GM12873 (cell line): Measurements from ENCODE around the gene BLOC1S3.

Source experiments
- CTCF ChIP-seq: IDR thresholded peaks from 2 replicates; pipeline ENCODE4 v1.5.1; 2012; ENCODE audit warnings: low read depth, mild to moderate bottlenecking, moderate library complexity, low read length, control low read depth; ENCODE audit not compliant: insufficient read depth; ENCODE audit errors: missing control alignments

BLOC1S3 gene

GRCh38 chr19:45187421-45188100 is 9.0 kb downstream of the BLOC1S3 start:
- TF ChIP-seq CTCF, result peak; percentile 80

- TF ChIP-seq CTCF, result no peak
These were observed 11.4 kb downstream of the BLOC1S3 start for GRCh38 chr19:45189971-45190370.

GRCh38 chr19:45191375-45191774 is 12.8 kb downstream of the BLOC1S3 start:
- no peak for TF ChIP-seq CTCF

- no peak for TF ChIP-seq CTCF
These were observed 17.2 kb downstream of the BLOC1S3 start for GRCh38 chr19:45195764-45196163.

GRCh38 chr19:45200568-45200967 is 22.0 kb downstream of the BLOC1S3 start:
- TF ChIP-seq CTCF, result peak; percentile 13

GRCh38 chr19:45202637-45203036 is 24.1 kb downstream of the BLOC1S3 start:
- TF ChIP-seq CTCF, result no peak

- no peak for TF ChIP-seq CTCF
These were observed 27.2 kb downstream of the BLOC1S3 start for GRCh38 chr19:45205810-45206209.
